OCI-LY1 (cell line): ENCODE results near the gene ATP8A2.

Experiments used
- H2AFZ ChIP-seq: fragments of 200-600 bp; sonication (generic), shearing (Covaris generic); 2 replicates; pipeline ENCODE4 v1.6.0; 2014; ENCODE audit warnings: antibody characterized with exemption, mild to moderate bottlenecking, low read length
- H3F3A ChIP-seq: fragments of 200-600 bp; sonication (generic), shearing (Covaris generic); 2 replicates; pipeline ENCODE4 v1.6.0; 2014; ENCODE audit warnings: mild to moderate bottlenecking, antibody characterized with exemption, low read length, moderate library complexity; ENCODE audit not compliant: insufficient read depth
- H3K27ac ChIP-seq: fragments of 200-600 bp; sonication (generic); 2 replicates; pipeline ENCODE4 v1.5.1; 2014; ENCODE audit warnings: low read length, mixed run types, mild to moderate bottlenecking, low read depth; ENCODE audit not compliant: poor library complexity, severe bottlenecking
- H3K27me3 ChIP-seq: fragments of 200-600 bp; sonication (generic); 2 replicates; pipeline ENCODE4 v1.6.0; 2014; ENCODE audit warnings: antibody characterized with exemption, mild to moderate bottlenecking, low read length, moderate library complexity; ENCODE audit not compliant: insufficient read depth
- H3K36me3 ChIP-seq: fragments of 200-600 bp; sonication (generic); 2 replicates; pipeline ENCODE4 v1.6.1; 2014; ENCODE audit warnings: mild to moderate bottlenecking, antibody characterized with exemption, low read length, moderate library complexity, mixed read lengths; ENCODE audit not compliant: insufficient read depth
- H3K4me1 ChIP-seq: fragments of 200-600 bp; sonication (generic); 2 replicates; pipeline ENCODE4 v1.5.1; 2014; ENCODE audit warnings: mild to moderate bottlenecking, low read length, moderate library complexity; ENCODE audit not compliant: insufficient read depth, severe bottlenecking
- H3K4me2 ChIP-seq: fragments of 200-600 bp; sonication (generic), shearing (Covaris generic); 2 replicates; pipeline ENCODE4 v1.6.1; 2014; ENCODE audit warnings: low read length
- H3K4me3 ChIP-seq: fragments of 200-600 bp; sonication (generic); 2 replicates; pipeline ENCODE4 v1.5.1; 2014; ENCODE audit warnings: low read length, low read depth, mild to moderate bottlenecking, mixed read lengths; ENCODE audit not compliant: poor library complexity, severe bottlenecking
- H3K79me2 ChIP-seq: fragments of 200-600 bp; shearing (Covaris generic); 2 replicates; pipeline ENCODE4 v1.6.1; 2016; ENCODE audit warnings: mixed run types, low read length, mixed read lengths; ENCODE audit not compliant: insufficient read depth
- H3K9ac ChIP-seq: fragments of 200-600 bp; sonication (generic), shearing (Covaris generic); 2 replicates; pipeline ENCODE4 v1.6.1; 2014; ENCODE audit warnings: mild to moderate bottlenecking, low read length, mixed read lengths
- H3K9me2 ChIP-seq: fragments of 200-600 bp; sonication (generic), shearing (Covaris generic); 2 replicates; pipeline ENCODE4 v1.6.1; 2014; ENCODE audit warnings: low read depth, mild to moderate bottlenecking, low read length, mixed read lengths
- H3K9me3 ChIP-seq: fragments of 200-600 bp; shearing (Covaris generic); 2 replicates; pipeline ENCODE4 v1.6.1; 2014; ENCODE audit warnings: low read length, mixed read lengths
- H4K20me1 ChIP-seq: fragments of 200-600 bp; sonication (generic), shearing (Covaris generic); 2 replicates; pipeline ENCODE4 v1.6.0; 2016; ENCODE audit warnings: mild to moderate bottlenecking, low read length; ENCODE audit not compliant: insufficient read depth
- EZH2 ChIP-seq: fragments of 200-600 bp; sonication (generic), shearing (Covaris generic); IDR thresholded peaks from 2 replicates; pipeline ENCODE4 v1.8.0; 2017; ENCODE audit warnings: borderline replicate concordance, mixed run types, mild to moderate bottlenecking, antibody characterized with exemption, low read length, moderate library complexity, mixed read lengths
- TF ChIP-seq, protein P1 (sequence below): fragments of 200-600 bp; sonication (generic), shearing (Covaris generic); IDR thresholded peaks from 2 replicates; pipeline ENCODE4 v1.5.1; 2017; ENCODE audit warnings: mild to moderate bottlenecking, antibody characterized with exemption, low read length, moderate library complexity, mixed read lengths

Gene ATP8A2

GRCh38 chr13:25915840-25916518 is 544.2 kb downstream of the ATP8A2 start:
- Histone ChIP-seq H3K9me3 (no peaks in the 10 kb centered on the region), H3K9ac (no peak overlapping the region), H3K9me2 (no peaks in the 10 kb centered on the region), H3K27me3 (no peaks in the 10 kb centered on the region), H3K36me3 (no peaks in the 10 kb centered on the region), H3K4me1 (no peaks in the 10 kb centered on the region), H3K27ac (no peak overlapping the region), H3K4me2 (no peak overlapping the region), H3F3A (no peaks in the 10 kb centered on the region), H3K79me2 (no peaks in the 10 kb centered on the region), H2AFZ (no peak overlapping the region), H4K20me1 (no peaks in the 10 kb centered on the region), H3K4me3 (no peak overlapping the region)
- TF ChIP-seq EZH2: no peak
- TF ChIP-seq, protein P1, sequence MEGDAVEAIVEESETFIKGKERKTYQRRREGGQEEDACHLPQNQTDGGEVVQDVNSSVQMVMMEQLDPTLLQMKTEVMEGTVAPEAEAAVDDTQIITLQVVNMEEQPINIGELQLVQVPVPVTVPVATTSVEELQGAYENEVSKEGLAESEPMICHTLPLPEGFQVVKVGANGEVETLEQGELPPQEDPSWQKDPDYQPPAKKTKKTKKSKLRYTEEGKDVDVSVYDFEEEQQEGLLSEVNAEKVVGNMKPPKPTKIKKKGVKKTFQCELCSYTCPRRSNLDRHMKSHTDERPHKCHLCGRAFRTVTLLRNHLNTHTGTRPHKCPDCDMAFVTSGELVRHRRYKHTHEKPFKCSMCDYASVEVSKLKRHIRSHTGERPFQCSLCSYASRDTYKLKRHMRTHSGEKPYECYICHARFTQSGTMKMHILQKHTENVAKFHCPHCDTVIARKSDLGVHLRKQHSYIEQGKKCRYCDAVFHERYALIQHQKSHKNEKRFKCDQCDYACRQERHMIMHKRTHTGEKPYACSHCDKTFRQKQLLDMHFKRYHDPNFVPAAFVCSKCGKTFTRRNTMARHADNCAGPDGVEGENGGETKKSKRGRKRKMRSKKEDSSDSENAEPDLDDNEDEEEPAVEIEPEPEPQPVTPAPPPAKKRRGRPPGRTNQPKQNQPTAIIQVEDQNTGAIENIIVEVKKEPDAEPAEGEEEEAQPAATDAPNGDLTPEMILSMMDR: no peak

- Histone ChIP-seq H3K27ac (no peak overlapping the region), H3K36me3 (no peaks in the 10 kb centered on the region), H3F3A (no peaks in the 10 kb centered on the region), H3K9ac (no peak overlapping the region), H3K9me2 (no peaks in the 10 kb centered on the region), H4K20me1 (no peaks in the 10 kb centered on the region), H3K4me2 (no peak overlapping the region), H3K79me2 (no peaks in the 10 kb centered on the region), H3K27me3 (no peaks in the 10 kb centered on the region), H3K4me3 (no peak overlapping the region), H2AFZ (no peak overlapping the region), H3K9me3 (no peaks in the 10 kb centered on the region), H3K4me1 (no peaks in the 10 kb centered on the region)
- TF ChIP-seq EZH2: no peak
- TF ChIP-seq, protein P1: no peak
Measured at GRCh38 chr13:25920277-25920676, 548.5 kb downstream of the ATP8A2 start.

GRCh38 chr13:25920931-25921330 is 549.2 kb downstream of the ATP8A2 start:
- H3K4me1 ChIP-seq: no peaks in the 10 kb centered on the region
- no peaks in the 10 kb centered on the region for H3K27me3 ChIP-seq
- no peaks in the 10 kb centered on the region for H3K9me3 ChIP-seq
- no peak overlapping the region for H3K27ac ChIP-seq
- H3F3A ChIP-seq: no peaks in the 10 kb centered on the region
- H4K20me1 ChIP-seq: no peaks in the 10 kb centered on the region
- no peak overlapping the region for H3K4me3 ChIP-seq
- no peak overlapping the region for H3K9ac ChIP-seq
- H3K4me2 ChIP-seq: no peak overlapping the region
- H2AFZ ChIP-seq: no peak overlapping the region
- no peaks in the 10 kb centered on the region for H3K36me3 ChIP-seq
- no peaks in the 10 kb centered on the region for H3K9me2 ChIP-seq
- H3K79me2 ChIP-seq: no peaks in the 10 kb centered on the region
- TF ChIP-seq EZH2: no peak
- TF ChIP-seq, protein P1: no peak
